GM21381 (cell line): ENCODE results near the gene CCDC146.
"Not testable (repeated sequence)": the region's sequence is repeated elsewhere in the genome, so short reads cannot be mapped to it uniquely, and the experiment has no call there.

Experiments
- ATAC-seq: cut with Tn5 transposase; IDR thresholded peaks from one replicate; pipeline ENCODE4 v1.9.1; 2021; ENCODE audit warnings: mild to moderate bottlenecking, moderate library complexity; ENCODE audit not compliant: unreplicated experiment

CCDC146 gene

GRCh38 chr7:77321300-77321699 lies 198.9 kb downstream of the CCDC146 start:
- no peak for ATAC-seq

- no peak for ATAC-seq
Measured at GRCh38 chr7:77326131-77326530, 203.7 kb downstream of the CCDC146 start.

GRCh38 chr7:77327067-77327931 lies 204.9 kb downstream of the CCDC146 start:
- ATAC-seq: no peak

- ATAC-seq: no peak
Measured at GRCh38 chr7:77327932-77328628, 205.7 kb downstream of the CCDC146 start.

GRCh38 chr7:77328669-77329068 lies 206.3 kb downstream of the CCDC146 start:
- no peak for ATAC-seq

- ATAC-seq: peak; percentile 8
Measured at GRCh38 chr7:77329466-77330168, 207.2 kb downstream of the CCDC146 start.

GRCh38 chr7:77330169-77330882 lies 207.9 kb downstream of the CCDC146 start:
- peak; percentile 56 for ATAC-seq

GRCh38 chr7:77331938-77332695 lies 209.7 kb downstream of the CCDC146 start:
- peak; percentile 84 for ATAC-seq

- not testable (repeated sequence) for ATAC-seq
Measured at GRCh38 chr7:77334039-77334438, 211.6 kb downstream of the CCDC146 start.

- ATAC-seq: no peak
Measured at GRCh38 chr7:77335581-77335980, 213.2 kb downstream of the CCDC146 start.

- no peak for ATAC-seq
Measured at GRCh38 chr7:77337456-77337990, 215.1 kb downstream of the CCDC146 start.

- no peak for ATAC-seq
Measured at GRCh38 chr7:77338260-77338659, 215.8 kb downstream of the CCDC146 start.

GRCh38 chr7:77338883-77339629 lies 216.6 kb downstream of the CCDC146 start:
- ATAC-seq: no peak

- no peak for ATAC-seq
Measured at GRCh38 chr7:77339726-77340125, 217.3 kb downstream of the CCDC146 start.
